Pulmonary artery endothelial cell (primary cell): ENCODE results near the gene SDSL. TPM values are rescaled to one million over a fixed set of nuclear protein-coding genes. Genes with fewer than 3 reads are reported as not detected.

Experiments
- DNase-seq: peaks from one replicate; pipeline ENCODE4 v3.0.0-alpha.2; 2011; ENCODE audit warnings: low read depth, low spot score
- total RNA-seq: library from RNA; depleted of rRNA; stranded (reverse); fragments of >200 nt; gene quantifications from 2 replicates; pipeline ENCODE4 v1.2.3, GENCODE V29; 2014

SDSL gene
- total RNA-seq, 1 donor from 2014 or later = 6.8 TPM

DNA sequence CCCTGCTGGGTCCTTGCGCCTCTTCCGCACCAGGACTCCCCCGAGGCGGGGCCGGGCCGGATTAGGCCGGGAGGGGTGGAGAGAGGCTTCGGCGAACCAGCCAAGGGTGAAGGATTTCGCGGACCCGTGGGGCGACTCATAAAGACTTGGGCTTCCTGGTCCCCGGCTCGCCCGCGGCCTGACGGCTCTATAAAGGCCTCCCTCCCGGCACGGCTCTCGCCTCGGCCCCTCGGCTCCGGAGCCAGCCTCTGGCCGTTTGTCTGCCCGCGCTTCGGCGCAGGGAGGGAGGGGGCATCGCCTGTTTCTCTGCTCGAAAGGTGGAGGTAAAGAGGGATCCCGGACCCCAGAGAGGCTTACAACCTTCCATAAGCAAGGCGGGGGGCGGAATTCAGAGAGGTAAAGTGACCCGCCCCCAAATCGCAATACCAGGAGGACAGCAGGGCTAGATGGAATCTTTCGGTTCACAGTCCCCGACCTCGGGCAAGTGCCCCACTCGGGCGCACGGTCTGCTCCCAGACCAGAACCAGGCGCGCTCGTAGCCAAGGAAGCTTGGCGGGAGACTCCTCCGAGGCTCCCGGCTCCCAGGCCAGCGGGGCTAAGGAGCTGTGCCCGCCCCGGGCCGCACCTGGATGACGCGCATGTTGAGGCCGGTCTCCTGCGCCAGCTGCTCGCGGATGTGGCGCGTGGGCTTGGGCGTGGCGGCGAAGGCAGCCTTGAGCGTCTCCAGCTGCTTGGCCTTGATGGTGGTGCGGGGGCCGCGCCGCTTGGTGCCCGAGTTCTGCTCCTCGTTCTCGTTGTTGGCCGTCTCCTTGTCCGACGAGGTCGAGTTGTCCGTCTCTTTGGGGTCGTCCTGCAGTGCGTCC, 45.6 kb downstream of the SDSL start:
- no peak for DNase-seq

DNA sequence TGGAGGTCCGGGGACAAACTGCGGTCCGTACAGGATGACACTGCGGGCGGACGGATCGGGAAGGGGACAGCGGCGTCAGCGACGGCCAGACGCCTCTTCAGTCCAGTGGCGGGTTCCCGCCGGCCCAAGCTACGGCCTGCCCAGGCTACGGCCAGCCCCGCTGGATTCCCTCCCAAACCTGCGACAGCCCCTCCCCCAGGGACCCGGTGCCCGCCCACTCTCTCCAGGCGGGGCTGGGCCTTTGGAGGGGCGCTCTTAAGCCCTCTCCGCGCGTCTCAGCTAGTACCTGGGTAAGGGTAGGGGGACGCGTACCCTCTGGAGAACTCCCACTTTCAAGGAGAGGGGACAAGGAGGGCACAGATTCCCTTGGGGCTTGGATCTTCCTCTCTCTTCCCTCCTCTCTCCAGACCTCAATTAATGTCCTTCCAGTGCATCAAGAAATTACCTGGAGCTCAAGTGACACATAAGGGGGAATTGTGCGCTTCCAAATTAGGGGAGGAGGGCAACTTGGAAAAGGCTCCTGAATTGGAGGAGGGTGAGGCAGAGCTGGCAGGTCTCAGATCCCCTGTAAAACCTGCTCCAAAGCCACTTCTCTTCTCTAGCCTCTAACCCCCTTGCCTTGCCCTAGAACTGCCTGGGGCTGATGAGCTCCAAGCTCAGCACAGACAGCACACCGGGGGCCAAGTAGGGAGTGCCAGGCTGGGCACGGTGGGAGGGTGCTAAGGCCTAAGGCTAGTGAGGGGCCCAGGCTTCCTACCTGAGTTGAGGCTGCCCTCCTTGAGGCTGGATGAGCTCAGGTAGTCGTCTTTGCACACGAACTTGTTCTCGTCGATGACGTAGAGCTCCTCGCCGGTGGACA, 46.4 kb downstream of the SDSL start:
- no peak for DNase-seq

DNA sequence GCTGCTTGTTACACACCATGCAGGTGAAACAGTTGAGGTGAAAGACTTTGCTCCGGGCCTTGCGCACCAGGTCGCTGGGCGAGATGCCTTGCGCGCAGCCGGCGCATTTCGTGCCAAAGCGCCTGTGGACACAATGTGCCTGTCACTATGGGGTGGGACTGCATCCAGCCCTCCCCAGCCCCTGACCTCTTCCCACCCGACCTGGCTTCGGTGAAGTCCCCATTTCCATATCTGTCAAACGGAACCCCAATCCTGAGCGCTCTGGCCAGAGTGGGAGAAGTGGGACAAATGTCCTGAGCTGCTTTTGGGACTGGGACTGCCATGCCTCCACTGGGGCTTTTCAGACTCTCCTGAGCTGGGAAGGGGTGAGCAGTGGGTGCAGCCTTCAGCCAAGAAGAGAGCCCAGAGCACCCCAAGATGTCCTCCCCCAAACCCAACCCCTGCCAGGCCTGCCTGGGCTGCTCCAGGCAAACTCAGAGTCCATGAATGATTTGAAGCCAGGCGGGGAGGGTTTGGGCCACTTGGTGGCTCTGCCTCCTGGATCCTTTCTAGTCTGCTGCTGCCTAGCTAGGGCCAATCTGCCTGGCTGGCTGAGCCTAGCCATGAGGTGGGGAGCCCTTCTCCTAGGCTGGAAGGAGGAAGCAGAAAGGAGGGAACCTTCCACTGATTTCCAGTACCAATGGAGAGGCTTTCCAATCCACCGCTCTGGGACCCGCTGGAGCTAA, 47.2 kb downstream of the SDSL start:
- DNase-seq = no peak

DNA sequence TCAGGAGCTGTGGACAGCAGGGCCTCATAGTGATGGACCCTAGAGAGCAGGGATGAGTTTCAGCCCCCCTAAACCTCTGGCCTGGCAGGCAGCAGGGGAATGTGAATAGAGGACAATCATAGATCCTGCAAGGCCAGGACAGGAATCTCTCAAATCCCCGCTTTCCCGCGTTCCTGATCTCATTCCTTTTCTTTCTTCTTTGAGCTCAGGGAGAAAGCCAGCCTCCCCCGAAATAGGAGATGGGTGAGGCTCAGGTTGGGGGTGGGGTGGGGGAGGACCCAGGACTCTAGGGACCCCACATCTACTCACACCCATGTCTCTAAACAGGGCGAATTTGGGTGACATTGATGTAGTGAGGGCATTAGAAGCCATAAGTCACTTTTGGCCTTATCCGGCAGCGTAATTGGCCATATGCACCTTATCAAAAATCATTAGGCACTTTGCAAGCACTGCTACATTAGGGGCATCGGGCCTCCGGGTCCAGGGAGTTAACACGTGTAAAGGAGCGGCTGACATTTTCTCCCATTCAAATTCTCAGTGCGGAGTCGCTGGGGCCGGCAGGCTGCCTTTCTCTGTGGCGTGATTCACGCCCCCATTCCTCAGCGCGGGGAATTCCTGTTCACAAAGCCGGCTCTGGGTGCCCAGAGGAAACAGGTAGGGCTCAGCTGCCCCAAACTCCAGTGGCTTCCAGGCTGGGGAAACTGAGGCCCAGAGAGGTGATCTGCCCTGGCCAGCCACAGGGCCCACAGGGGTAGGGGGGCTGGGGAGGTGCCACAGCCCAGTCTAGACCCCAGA, 48.0 kb downstream of the SDSL start:
- DNase-seq = no peak

DNA sequence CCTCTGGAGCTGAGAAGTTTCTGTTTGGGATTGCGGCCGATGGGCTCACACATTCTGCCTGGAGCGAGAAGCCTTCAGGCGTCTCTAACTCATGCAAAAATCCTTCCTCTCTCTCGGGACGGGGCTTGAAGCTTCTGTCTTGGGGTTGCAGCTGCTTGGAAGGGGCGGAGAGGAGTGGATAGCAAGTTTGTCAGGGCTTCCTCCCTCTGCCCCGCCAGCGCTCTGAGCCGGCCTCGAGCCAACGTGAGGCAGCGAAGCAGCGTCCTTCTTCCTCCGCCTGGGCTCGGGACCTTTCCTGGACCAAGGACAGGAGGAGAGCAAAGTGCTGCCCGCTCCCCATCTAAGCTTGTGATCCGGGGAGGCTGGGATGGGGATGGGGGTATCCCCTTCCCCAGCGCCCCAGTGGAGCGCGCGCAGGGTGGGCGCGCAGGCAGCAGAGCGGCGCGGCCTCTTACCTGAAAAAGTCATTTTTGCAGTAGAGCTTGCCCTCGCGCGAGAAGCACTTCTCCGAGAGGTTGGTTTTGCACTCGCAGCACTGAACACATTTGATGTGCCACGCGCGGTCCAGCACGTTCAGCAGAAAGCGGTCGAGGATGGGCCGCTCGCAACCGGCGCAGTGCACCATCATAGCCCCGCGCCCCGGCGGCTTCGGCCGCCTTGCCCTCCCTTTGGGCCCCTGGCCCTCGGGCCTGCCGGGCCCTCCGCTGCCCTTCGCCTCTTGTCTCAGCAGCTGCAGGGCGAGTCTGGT, 48.9 kb downstream of the SDSL start:
- no peak for DNase-seq

DNA sequence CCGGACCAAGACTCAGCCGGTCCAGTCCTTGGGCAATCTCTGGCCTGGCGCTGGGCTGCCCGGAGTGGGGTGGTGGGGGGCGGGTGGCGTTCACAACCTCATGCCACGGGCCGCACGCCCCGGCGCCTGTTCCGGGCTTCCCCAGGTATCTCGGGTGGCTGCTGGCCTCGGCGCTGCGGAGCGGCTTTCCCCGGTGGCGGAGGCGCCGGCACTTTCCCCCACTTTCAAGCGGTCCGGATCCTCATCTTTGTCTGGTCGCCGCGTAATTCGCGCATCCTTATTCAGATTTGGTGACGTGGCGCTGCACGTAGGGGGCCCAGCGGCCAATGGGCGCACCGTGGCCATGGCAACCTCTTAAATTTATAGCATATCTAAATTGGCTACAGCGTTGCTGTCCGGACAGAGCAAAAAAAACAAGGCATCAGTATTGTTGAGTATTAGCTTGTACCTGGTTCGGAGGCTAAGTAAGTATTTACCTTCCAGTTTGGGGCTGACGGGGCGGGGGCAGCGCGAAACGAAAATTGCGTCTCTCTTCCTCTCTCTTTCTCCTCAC, 49.5 kb downstream of the SDSL start, which contains the start of gene LHX5:
Gene LHX5 (minus strand): TSS at position 253 of the 553 bp plus-strand sequence. CDS start 373 bp downstream, outside the sequence.
- DNase-seq = no peak

DNA sequence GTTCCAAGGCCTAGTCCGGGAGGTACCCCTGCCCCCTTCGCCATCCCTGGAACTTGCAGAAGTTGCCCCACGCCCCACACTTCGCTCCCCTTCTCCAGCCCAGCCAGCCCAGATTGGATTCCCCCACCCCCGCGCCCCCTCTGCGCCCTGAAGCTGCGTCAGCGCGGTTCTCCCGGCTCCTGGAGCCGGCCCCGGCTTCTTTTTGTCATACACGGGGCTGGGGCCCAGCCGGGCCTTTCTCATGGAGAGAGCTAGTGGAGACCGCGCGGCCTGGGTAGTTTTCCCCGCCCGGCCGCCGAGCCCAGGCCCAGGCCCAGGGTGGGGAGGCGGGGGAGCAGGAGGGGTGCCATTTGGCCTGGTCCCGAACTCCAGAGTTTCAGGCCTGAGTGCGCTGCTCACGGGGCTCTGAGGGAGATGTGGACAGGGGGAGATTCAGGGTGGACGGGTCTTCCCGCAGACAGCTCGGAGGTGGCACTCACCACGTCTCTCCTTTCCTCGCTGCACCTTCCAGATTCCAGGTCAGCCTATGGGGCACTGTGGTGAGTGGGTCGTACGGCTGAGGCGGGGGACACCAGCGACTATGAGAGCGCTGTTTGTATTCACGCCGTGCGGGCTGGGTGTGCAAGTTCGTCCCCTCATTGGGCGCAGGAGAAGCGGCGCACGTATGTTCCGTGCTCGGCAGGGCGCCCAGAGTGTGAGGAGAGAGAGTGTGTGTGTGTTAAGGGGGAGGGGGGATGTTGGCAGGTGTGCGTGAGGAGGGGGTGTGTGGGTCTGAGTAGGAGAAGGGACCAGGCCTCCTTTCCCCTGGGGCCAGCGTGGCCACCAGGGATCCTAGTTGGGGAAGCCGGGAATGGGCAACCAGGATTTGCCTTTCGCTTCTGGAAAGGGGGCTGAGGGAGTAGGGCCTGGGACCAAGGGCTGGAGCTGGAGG, 50.3 kb downstream of the SDSL start:
- no peak for DNase-seq

DNA sequence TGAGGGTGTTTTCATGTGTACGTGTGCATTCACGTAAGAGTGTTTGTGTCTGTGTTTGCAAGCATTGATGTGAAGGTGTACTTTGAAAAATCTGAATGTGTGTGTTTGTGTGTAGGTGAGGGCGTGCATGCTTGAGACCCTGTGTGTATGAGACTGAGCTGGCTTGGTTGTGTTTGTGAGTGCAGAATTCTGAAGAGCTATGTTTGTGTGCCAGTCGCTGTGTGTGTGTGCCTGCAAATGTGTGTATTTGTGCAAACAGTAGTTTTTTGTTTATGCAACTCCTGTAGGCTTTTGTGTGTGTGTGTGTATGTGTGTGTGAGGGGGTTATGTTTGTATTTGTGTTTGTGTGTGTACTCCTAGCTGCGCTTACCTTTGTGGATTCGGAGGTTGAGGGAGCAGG, 51.2 kb downstream of the SDSL start:
- DNase-seq = no peak

DNA sequence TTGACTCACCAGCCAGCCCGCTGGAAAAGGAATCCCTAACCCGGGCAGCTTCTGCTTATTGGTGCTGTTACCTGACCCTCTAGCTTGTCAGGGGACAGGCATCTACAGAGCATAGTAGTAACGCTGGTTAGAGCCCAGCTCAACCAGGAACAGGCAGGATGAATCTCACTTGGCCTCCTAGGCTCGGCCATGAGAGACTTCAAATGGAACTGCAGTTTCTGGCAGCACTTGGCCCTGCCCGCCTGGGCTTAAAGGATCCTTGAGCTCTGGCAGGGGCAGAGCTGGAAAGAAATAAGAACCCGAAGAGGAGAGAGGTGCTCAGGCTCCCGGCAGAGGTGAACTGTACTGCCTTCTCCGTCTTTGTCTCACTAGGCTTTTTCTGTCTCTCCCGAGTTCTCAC, 51.8 kb downstream of the SDSL start:
- DNase-seq = no peak

DNA sequence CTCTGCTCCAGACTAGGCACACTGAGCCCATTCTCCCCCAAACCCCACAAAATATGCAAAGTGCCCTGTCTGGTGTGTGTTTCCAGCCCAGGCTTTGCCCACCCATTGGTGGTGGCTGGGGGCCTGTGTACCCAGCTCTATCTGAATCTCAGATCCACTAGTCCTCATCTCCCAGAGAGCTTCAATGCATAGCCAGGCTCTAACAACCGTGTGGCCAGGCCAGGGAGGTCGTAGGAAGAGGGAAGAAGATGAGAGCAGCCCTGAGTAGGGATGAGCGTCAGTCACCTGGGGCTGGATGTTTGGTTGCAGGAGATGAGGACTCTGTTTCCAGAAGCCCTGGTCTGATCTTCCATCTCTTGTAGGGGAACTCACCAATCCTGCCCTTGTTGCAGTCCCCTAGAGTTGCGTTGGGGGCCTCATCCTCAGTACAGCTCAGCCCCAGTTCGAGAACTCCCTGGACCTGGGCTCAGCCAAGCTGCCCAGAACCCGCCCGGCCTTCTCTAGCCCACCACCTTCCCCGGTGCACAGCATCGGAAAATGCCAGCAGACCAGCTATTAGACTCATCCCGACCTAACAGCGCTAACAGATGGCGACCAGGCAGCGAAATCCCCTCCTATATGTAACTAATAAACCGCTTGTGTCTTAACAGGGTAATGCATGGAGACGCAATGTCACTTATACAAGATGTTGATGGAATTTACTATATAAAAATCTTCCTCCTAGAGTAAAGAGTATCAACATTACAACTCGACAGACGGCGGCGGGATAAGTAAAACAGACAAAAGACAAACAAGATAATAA, 52.7 kb downstream of the SDSL start:
- no peak for DNase-seq

DNA sequence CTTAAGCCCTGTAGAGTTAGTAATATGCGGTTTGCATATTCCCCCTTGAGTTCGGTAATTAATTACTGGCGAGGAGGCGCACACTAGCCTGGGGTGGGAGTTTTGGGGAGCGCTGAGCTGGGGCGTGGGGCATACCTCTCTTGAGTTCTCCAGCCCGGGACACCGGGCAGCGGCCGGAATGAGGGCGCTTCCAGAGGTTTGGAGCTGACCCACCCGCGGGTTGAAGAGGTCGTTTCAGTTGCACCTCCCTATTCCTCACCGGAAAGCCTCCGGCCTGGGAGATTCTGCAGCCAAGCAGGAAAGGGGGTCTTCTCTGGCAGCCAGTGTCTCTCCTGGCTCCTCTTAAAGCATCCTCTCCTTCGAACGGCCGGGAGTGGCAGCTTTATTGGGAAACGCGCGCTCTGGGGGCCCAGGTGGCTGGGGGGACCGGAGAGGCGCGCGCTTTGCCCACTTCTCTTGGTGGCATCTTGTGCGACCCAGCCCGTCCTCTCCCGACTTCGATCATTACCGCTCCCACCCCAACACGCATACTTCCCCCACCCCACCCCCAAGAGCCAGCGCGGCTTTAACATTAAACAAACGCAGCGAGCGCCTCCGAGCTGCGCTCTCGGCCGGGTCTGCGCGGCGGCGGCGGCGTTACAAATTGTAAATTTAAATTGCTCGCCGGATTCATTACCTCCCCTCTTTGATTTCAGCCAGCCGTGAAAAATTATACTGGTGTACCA, 53.4 kb downstream of the SDSL start:
- no peak for DNase-seq

DNA sequence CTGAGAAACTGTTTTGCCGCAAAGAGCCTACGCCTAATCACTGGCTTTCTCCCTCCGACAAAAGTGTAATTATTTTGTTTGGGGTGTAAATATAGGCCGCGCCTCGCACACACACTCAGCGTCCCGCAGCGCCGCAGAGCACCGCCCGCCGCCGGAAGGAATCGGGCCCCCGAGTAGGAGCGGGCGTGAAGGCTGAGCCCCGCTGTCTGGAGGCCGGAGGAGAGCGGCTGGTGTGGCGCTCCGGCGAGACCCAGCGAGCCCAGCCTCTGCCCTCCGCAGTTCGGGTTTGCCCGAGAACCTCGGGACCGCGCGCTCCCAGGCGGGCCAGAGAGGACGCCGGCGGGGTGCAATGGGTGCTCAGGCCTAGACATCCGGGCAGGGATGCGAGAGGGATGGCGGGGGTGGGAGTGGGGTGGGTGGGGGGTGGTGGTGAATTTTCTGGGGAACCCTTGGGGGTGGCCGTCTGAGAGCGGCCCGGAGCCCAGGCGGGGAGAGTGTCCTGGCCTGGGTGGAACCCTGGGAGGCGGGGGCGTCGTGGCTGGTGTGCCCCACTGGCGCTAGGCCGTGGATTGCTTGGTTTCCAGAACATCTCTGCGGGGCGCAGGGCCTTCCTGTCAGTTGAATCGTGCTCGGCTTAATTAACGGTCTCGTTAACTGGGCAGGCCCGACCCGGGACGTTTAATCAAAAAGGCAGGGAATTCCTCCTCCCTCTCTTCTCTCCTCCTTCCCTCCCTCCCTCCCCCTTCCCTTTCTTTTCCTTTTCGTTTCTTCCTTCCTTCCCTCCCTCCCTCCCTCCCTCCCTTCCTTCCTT, 54.2 kb downstream of the SDSL start:
- no peak for DNase-seq

DNA sequence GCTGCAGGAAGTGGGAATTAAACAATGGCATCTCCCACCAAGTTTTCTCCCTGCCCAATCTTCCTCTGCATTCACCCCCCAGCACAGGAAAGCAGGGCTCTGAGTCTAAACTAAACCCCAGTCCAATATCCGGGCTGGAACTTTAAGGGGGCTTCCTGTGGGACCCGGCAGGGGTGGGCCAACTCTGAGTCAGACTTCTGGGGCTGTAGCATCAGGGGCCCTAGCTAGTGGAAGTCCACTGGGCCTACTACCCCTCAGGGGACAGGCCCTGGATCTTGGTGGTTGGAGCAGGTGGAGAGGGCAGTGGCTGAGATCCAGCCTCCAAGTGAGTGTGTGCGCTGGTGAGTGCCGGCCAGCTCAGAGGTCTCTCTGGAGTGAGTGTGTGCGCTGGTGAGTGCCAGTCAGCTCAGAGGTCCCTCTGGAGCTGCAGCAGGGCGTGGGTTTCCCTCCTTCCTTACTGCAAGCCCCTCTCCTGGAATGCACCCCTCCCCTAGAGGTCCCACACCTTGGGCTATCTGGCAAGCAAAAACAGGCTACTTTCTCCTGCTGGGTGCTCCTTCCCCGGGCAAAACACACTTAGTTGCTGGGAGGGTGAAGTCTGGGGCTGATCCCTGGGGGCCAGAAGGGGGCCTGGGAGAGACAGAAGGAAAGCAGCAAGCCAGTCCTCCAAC, 55.1 kb downstream of the SDSL start:
- DNase-seq = no peak

DNA sequence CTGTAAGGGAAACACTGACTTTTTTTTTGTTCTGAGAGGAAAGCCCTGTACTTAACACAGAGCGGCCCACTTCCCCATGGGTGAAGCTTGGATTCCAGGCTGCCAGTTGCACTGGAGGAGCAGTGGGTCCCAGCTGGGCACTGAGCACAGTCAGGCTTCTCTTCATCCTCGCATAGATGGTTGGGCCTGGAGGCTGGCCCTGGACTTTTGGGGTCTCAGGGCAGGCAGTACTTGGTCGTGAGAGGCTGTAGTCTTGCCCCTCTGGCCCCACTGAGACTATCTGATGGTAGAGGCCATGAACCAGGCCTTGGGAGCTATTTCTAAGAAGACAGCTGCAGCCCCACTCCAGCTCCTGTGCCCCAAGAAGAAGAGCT, 55.6 kb downstream of the SDSL start:
- no peak for DNase-seq

DNA sequence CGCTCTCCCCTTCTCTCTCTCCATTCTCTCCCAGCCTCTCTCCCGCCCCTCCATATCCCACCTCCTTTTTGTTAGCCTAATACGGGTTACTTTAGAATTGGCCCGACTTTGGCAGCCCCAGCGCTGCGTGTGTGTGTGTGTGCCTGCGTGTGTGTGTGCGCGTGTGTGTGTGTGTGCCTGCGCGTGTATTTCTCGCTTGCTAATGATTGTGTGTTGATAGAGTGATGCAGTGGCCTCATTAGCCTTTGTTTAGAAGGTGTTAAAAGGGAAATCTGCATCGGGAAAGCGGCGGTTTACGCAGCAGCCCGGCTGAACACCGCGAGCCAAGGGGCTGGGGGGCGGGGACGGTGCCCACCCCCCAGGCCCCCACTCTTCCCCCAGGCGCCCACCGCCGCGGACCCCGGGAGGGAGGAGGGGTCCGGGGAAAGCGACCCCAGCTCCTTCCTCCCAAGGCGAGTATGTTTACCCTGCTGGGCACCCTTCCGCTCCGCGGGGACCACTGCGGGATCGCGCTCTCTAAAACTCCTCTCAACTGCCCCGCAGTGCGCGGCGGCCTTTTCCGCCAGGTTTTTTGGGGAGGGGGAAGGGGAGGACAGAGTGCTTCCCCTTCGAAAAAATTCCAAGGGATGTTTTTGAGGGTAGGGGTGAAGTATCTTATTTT, 56.3 kb downstream of the SDSL start:
- DNase-seq = no peak
